ENCODE data around the gene MTTP. TPM values are rescaled to one million over a fixed set of nuclear protein-coding genes. Genes with fewer than 3 reads are reported as not detected.
A peak's percentile ranks its signal among the peaks of the same experiment; 100 is the strongest.

Gene MTTP
- total RNA-seq, 1 donor from 2014 or later = 0.20 TPM

DNA sequence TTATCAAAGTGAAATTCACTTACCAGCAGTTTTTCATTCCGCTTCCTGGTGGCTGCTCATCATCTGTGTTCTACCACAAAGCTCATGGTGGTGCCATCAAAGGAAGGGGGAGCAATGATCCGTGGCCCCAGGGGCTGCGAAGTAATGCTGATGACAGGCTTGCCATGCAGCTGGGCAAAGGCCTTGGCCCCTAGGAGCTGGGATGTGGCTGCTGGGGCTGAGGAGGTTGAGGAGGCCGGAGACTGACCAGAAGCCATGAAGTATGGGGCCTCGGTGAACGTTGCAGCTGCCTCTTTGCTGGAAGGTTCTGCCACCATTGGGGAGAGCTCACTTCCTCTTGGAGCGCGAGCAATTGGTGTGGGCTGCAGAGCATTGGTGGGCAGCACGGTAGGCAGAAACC lies 74.6 kb downstream of the MTTP start:
- H3K9me3 ChIP-seq = no peaks in the 10 kb centered on the region
- DNase-seq = no peak
- no peak for TF ChIP-seq CTCF (IDR thresholded peaks at IDR 0.05)

GRCh38 chr4:99649778-99650177 lies 75.2 kb downstream of the MTTP start:
- Histone ChIP-seq H3K9me3 (no peaks in the 10 kb centered on the region), H3K36me3 (no peaks in the 10 kb centered on the region), H3K4me1 (no peaks in the 10 kb centered on the region), H3K27me3 (no peaks in the 10 kb centered on the region), H3K27ac (no peak overlapping the region), H3K4me3 (no peak overlapping the region)
- intact Hi-C loops (cut with DNase I) = no loop called here
- no peak for TF ChIP-seq CTCF (IDR thresholded peaks at IDR 0.05)
- DNase-seq (no peak), ATAC-seq (no peak)

More for the DNA sequence above, 74.6 kb downstream of the MTTP start:
- H3K36me3 ChIP-seq = no peaks in the 10 kb centered on the region
- ATAC-seq = no peak
- no peak overlapping the region for H3K4me3 ChIP-seq
- no peaks in the 10 kb centered on the region for H3K4me1 ChIP-seq
- intact Hi-C loops (cut with DNase I) = no loop called here
- H3K27ac ChIP-seq = no peak overlapping the region
- H3K27me3 ChIP-seq = no peaks in the 10 kb centered on the region

DNA sequence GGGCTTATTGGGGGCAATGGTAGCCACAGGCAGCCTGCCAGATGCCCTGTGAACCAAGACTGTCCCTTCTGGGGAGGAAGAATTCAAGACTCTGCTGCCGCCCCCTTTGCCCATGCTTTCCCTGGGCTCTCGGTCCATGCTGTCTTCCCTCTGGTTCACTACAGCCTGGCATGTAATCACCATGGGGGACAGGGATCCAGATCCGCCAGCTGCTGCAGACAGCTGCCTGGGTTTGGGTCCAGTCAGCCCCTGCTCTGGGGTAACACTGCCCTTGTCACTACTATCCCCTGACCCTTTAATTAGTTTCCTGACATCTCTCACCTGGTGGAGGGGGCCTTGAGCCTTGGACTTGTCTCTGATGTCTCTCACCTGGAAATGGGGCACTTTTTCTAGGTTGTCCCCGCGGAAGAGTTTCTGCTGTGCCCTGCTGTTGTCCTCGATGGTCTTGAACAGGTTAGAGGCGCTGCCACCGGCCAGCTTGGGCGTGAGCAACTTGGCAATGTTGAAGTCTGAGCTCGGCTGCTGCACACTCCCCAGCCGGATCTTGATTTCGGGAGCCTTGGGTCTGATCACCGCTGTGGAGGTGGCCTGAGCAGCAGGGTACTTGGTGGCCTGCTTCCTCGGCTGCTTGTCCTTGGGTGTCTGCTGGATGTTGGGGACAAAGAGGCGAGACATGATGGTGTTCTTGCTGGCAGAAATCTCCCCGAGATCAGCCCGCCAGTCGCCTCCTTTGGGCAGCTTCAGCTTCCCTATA lies 76.6 kb downstream of the MTTP start:
- Histone ChIP-seq H3K4me1 (peaks cover 5% of the 10 kb centered on the region), H3K27me3 (no peaks in the 10 kb centered on the region), H3K27ac (no peak overlapping the region), H3K4me3 (no peak overlapping the region), H3K36me3 (no peaks in the 10 kb centered on the region), H3K9me3 (no peaks in the 10 kb centered on the region)
- intact Hi-C loops (cut with DNase I) = no loop called here
- no peak for DNase-seq
- ATAC-seq = no peak
- no peak for TF ChIP-seq CTCF (IDR thresholded peaks at IDR 0.05)

GRCh38 chr4:99651811-99652485 lies 77.3 kb downstream of the MTTP start:
- Histone ChIP-seq H3K36me3 (no peaks in the 10 kb centered on the region), H3K4me3 (no peak overlapping the region), H3K9me3 (no peaks in the 10 kb centered on the region), H3K27me3 (no peaks in the 10 kb centered on the region), H3K4me1 (peaks cover 5% of the 10 kb centered on the region), H3K27ac (no peak overlapping the region)
- ATAC-seq (no peak), DNase-seq (peak; percentile 57)
- TF ChIP-seq CTCF (IDR thresholded peaks at IDR 0.05) = no peak
- intact Hi-C loops (cut with DNase I) = no loop called here

DNA sequence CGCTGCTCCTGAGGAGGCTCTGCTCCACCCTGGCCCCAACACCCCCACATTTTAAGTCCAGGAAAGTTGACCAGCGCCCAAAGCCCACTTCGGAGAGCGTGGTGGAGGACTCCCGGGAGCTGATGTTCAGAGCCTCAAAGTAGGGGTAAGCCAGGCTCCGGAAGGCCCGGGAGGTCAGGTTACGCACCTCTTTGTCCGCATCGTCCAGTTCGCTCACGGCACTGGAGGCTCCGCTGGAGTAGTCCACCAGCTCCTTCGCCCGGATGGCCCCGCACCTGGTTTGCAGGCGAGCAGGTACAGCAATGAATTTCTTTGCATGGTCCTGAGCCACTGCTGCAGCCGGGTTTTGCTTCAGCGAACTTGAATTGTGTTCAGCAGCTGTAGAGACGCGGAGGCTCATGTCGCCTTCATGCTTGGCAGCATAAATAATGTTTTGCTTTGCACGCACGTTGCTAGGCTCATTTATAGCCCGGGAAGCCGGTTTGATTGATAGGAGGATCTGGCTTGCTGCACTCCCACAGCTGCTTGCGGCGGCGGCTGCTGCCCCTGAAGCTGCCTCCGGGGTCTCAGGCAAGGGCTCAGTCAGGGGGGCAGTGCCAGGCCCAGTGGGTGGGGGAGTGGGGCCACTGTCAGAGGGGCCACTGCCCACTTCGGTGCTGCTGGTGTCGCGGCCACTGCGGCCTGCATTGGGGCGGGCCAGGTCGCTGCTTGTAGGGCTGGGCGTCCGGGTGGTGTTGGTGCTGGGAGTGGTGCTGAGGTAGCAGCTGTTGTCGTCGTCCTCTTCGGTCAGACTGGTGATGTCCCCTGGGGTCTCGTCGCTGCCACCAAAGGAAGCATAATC lies 78.2 kb downstream of the MTTP start:
- peaks cover 5% of the 10 kb centered on the region for H3K4me1 ChIP-seq
- H3K27me3 ChIP-seq = no peaks in the 10 kb centered on the region
- no peaks in the 10 kb centered on the region for H3K36me3 ChIP-seq
- H3K4me3 ChIP-seq = no peak overlapping the region
- intact Hi-C loops (cut with DNase I) = no loop called here
- DNase-seq = no peak
- no peak for ATAC-seq
- no peak for TF ChIP-seq CTCF (IDR thresholded peaks at IDR 0.05)
- no peak overlapping the region for H3K27ac ChIP-seq
- H3K9me3 ChIP-seq = no peaks in the 10 kb centered on the region
